GM12878 (cell line): Measurements from ENCODE around the gene SYNE4. TPM values are rescaled to one million over a fixed set of nuclear protein-coding genes. Genes with fewer than 3 reads are reported as not detected.
"Not testable (repeated sequence)": the region's sequence is repeated elsewhere in the genome, so short reads cannot be mapped to it uniquely, and the experiment has no call there.

Source experiments
- ATAC-seq: fragments of 200-7000 bp; cut with Tn5 transposase; 3 replicates; pipeline ENCODE4 v1.9.1; 2020; ENCODE audit warnings: mild to moderate bottlenecking, moderate library complexity
- BruUV-seq: library from RNA; stranded (reverse); fragments of 400-500 nt; replicated peaks from 2 replicates; lab custom pipeline; 2021; lab: Mats Ljungman, UMichigan
- CTCF ChIA-PET: fragments of 300-600 bp; sonication (Branson Sonifier 250); formaldehyde crosslinking; extraction: SDS; loops from one replicate; lab custom pipeline; 2021; ENCODE audit warnings: inconsistent platforms; lab: Yijun Ruan, JAX
- POLR2A ChIA-PET: fragments of 350-600 bp; formaldehyde crosslinking; extraction: SDS; loops from one replicate; lab custom pipeline; 2021; ENCODE audit warnings: inconsistent platforms; lab: Charles Lee
- RAD21 ChIA-PET: fragments of 300-600 bp; sonication (Branson Sonifier 250); formaldehyde crosslinking; loops from one replicate; lab custom pipeline; 2023; ENCODE audit warnings: antibody characterized with exemption; ENCODE audit not compliant: unreplicated experiment; lab: Charles Lee
- SMC1A ChIA-PET: fragments of 300-600 bp; sonication (Branson Sonifier 250); formaldehyde crosslinking; loops from one replicate; lab custom pipeline; 2023; ENCODE audit not compliant: unreplicated experiment, uncharacterized antibody; lab: Charles Lee
- DNase-seq: peaks from one replicate; pipeline ENCODE4 v3.0.0-alpha.2; 2011; ENCODE audit warnings: low read depth, low spot score
- FAIRE-seq: peaks from 3 replicates; lab custom pipeline; 2011; peaks lifted over from hg19 to GRCh38; lab: Jason Lieb, UNC
- H2AFZ ChIP-seq: 2 replicates; pipeline ENCODE4 v1.6.0; 2011; ENCODE audit warnings: low read depth, low read length, control low read depth; ENCODE audit not compliant: control insufficient read depth
- H3K27ac ChIP-seq: 2 replicates; pipeline ENCODE4 v1.5.1; 2011; ENCODE audit warnings: control low read depth; ENCODE audit not compliant: control insufficient read depth, insufficient read depth
- H3K27me3 ChIP-seq, 2 experiments: replicated peaks in 1 of 2; 2 replicates each; pipeline versions ENCODE4 v1.6.0 to v1.6.1; 2011; ENCODE audit warnings: low read length in 1 of 2; ENCODE audit not compliant: control insufficient read depth in 2 of 2, insufficient read depth in 2 of 2
- H3K36me3 ChIP-seq, 2 experiments: 2 replicates each; pipeline ENCODE4 v1.5.1; 2011; ENCODE audit warnings: low read length in 1 of 2; ENCODE audit not compliant: control insufficient read depth in 2 of 2, insufficient read depth in 2 of 2
- H3K4me1 ChIP-seq: 2 replicates; pipeline ENCODE4 v1.6.1; 2011; ENCODE audit warnings: mild to moderate bottlenecking, low read length, moderate library complexity, mixed read lengths; ENCODE audit not compliant: control insufficient read depth, insufficient read depth
- H3K4me2 ChIP-seq: 2 replicates; pipeline ENCODE4 v1.6.0; 2011; ENCODE audit warnings: control low read depth; ENCODE audit not compliant: control insufficient read depth, insufficient read depth
- H3K4me3 ChIP-seq: fragments of 200-600 bp; sonication (generic); 2 replicates; pipeline ENCODE4 v1.5.1; 2016
- H3K79me2 ChIP-seq: 2 replicates; pipeline ENCODE4 v1.6.0; 2011; ENCODE audit warnings: low read length; ENCODE audit not compliant: control insufficient read depth, insufficient read depth
- H3K9ac ChIP-seq: 2 replicates; pipeline ENCODE4 v1.8.0; 2011; ENCODE audit warnings: low read length, control low read depth, mixed read lengths; ENCODE audit not compliant: control insufficient read depth, insufficient read depth
- H3K9me3 ChIP-seq: replicated peaks from 3 replicates; pipeline ENCODE4 v1.5.1; 2011; ENCODE audit warnings: mild to moderate bottlenecking, low read length; ENCODE audit not compliant: control insufficient read depth, insufficient read depth
- H4K20me1 ChIP-seq: 2 replicates; pipeline ENCODE4 v1.6.0; 2011; ENCODE audit not compliant: control insufficient read depth, insufficient read depth
- REST ChIP-seq: IDR thresholded peaks from 2 replicates; pipeline ENCODE4 v1.6.1; 2012; ENCODE audit warnings: mild to moderate bottlenecking, low read depth, low read length
- WGBS: methylation state at CpG from one replicate; pipeline ENCODE4 v1.1.6; 2016; ENCODE audit warnings: low lambda C conversion rate; ENCODE audit not compliant: insufficient replicate concordance, insufficient coverage; ENCODE audit errors: missing lambda C conversion rate; 5-methylcytosine and 5-hydroxymethylcytosine counted together
- in situ Hi-C: fragments of 300-500 bp; cut with MboI; formaldehyde crosslinking; loops from 9 replicates; pipeline ENCODE4 v1.14.3; 2018; ENCODE audit warnings: mixed read lengths
- intact Hi-C: fragments of 100-400 bp; cut with micrococcal nuclease; formaldehyde crosslinking; loops from one replicate; pipeline ENCODE4 v1.14.2; 2022; ENCODE audit not compliant: unreplicated experiment
- polyA plus RNA-seq, 11 experiments: library from polyadenylated mRNA; depleted of rRNA in 4 of 11; unstranded in 6 of 11; stranded (reverse) in 5 of 11; fragments of >200 nt; fragmentation: Nextera tagmentation in 4 of 11; fragmentation: Illumina TruSeq in 1 of 11; extraction: Ambion mirVana in 4 of 11; extraction: Trizol in 1 of 11; gene quantifications; 1 replicate in 1 of 11; 2 replicates in 10 of 11; pipeline versions ENCODE4 v1.2.1 to v1.2.3, GENCODE V29; 2011 to 2016; ENCODE audit warnings: inconsistent platforms in 2 of 11, missing spikeins in 2 of 11, low read depth in 1 of 11
- total RNA-seq, 4 experiments: library from RNA; depleted of rRNA in 3 of 4; stranded (reverse); fragments of >200 nt in 3 of 4; fragmentation: Illumina TruSeq in 1 of 4; extraction: Trizol in 1 of 4; gene quantifications; 2 replicates each; pipeline versions ENCODE4 v1.2.1 to v1.2.3, GENCODE V29; 2013 to 2021

The SYNE4 gene
- total and polyA plus RNA-seq, 10 of the 15 experiments (the other 5 are each of a cell fraction or from before 2014, with no cell fraction given) = 0.35 to 1.2 (median 0.71) TPM

- ChIA-PET SMC1A (no interaction called here), POLR2A (interaction anchor here (0.6 kb wide), 1 partner anchor 1440 kb away, joined by 7 read pairs; no protein-coding TSS in a partner anchor), RAD21 (interaction anchor here (0.5 to 1.5 kb wide), 2 partner anchors 27 to 362 kb away, joined by 4 to 5 read pairs; no protein-coding TSS in a partner anchor), CTCF (interaction anchor here (2.0 kb wide), 1 partner anchor 9 kb away, joined by 10 read pairs; no protein-coding TSS in a partner anchor)
- intact Hi-C loops (no loop called here), in situ Hi-C loops (no loop called here)
- no peak for ATAC-seq
- Histone ChIP-seq H3K36me3 (no peaks in the 10 kb centered on the region), H3K4me1 (peaks cover 2% of the 10 kb centered on the region), H3K4me2 (no peak overlapping the region), H3K79me2 (no peaks in the 10 kb centered on the region), H3K4me3 (no peak overlapping the region), H3K27ac (no peak overlapping the region), H3K27me3 (peaks cover 7 to 18% of the 10 kb centered on the region in 2 experiments), H4K20me1 (no peaks in the 10 kb centered on the region), H3K9ac (no peak overlapping the region), H3K9me3 (no peaks in the 10 kb centered on the region), H2AFZ (no peak overlapping the region)
- WGBS = 24% methylated on average over 15 of the region's 15 CpGs
- DNase-seq = no peak
- TF ChIP-seq REST = no peak
- BruUV-seq = no TSS peak
- FAIRE-seq = no peak
Measured at GRCh38 chr19:35958660-35959039, 50.0 kb downstream of the SYNE4 start.

DNA sequence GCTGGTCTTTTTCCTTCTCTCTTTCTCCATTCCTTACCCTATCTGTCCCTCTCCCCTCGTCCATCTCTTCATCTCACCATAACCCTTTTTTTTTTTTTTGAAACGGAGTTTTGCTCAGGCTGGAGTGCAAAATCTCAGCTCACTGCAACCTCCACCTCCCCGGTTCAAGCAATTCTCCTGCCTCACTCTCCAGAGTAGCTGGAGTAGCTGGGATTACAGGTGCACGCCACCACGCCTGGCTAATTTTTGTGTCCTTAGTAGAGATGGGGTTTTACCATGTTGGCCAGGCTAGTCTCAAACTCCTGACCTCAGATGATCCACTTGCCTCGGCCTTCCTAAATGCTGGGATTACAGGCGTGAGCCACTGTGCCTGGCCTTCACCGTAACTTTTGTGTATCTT, 51.2 kb downstream of the SYNE4 start:
- FAIRE-seq, SMC1A ChIA-PET, RAD21 ChIA-PET, H3K27ac ChIP-seq, H3K9ac ChIP-seq, H3K4me1 ChIP-seq, H3K9me3 ChIP-seq, DNase-seq, H2AFZ ChIP-seq, H4K20me1 ChIP-seq, H3K36me3 ChIP-seq, H3K4me2 ChIP-seq, H3K4me3 ChIP-seq, in situ Hi-C loops, BruUV-seq, POLR2A ChIA-PET, H3K79me2 ChIP-seq, intact Hi-C loops, ATAC-seq: not testable (repeated sequence)
- H3K27me3 ChIP-seq = peaks cover 7 to 18% of the 10 kb centered on the region in 2 experiments
- CTCF ChIA-PET = interaction anchor here (2.0 kb wide), 1 partner anchor 8 kb away, joined by 10 read pairs; no protein-coding TSS in a partner anchor
- WGBS = 82% methylated on average over 7 of the region's 8 CpGs
